Epithelial cell of proximal tubule (primary cell): ENCODE data around the gene SLC2A1. TPM values are rescaled to one million over a fixed set of nuclear protein-coding genes. Genes with fewer than 3 reads are reported as not detected.

ENCODE experiments used
- DNase-seq: peaks from one replicate; pipeline ENCODE4 v3.0.0-alpha.2; 2011; ENCODE audit warnings: low read depth
- H3K4me3 ChIP-seq: 2 replicates; pipeline ENCODE4 v1.5.1; 2011; ENCODE audit warnings: low read depth, mild to moderate bottlenecking, low read length
- CTCF ChIP-seq: conservative IDR thresholded peaks from 2 replicates; pipeline ENCODE4 v1.5.1; 2012; ENCODE audit warnings: low read depth, mild to moderate bottlenecking, low read length
- total RNA-seq: library from RNA; depleted of rRNA; stranded (reverse); fragments of >200 nt; gene quantifications from 2 replicates; pipeline ENCODE4 v1.2.3, GENCODE V29; 2015

The SLC2A1 gene
- total RNA-seq, 1 donor from 2014 or later = 598 TPM

GRCh38 chr1:42946120-42946898, 12.4 kb downstream of the SLC2A1 start:
- no peak for TF ChIP-seq CTCF
- DNase-seq = no peak
- no peak overlapping the region for H3K4me3 ChIP-seq

GRCh38 chr1:42945164-42945563, 13.5 kb downstream of the SLC2A1 start:
- H3K4me3 ChIP-seq = no peak overlapping the region
- TF ChIP-seq CTCF = no peak
- DNase-seq = no peak

GRCh38 chr1:42944246-42944928, 14.3 kb downstream of the SLC2A1 start:
- TF ChIP-seq CTCF = no peak
- no peak for DNase-seq
- H3K4me3 ChIP-seq = no peak overlapping the region

- no peak for TF ChIP-seq CTCF
- no peak for DNase-seq
- H3K4me3 ChIP-seq = no peak overlapping the region
Observed at GRCh38 chr1:42943728-42944127, 14.9 kb downstream of the SLC2A1 start.

- H3K4me3 ChIP-seq = no peak overlapping the region
- DNase-seq = no peak
- no peak for TF ChIP-seq CTCF
Observed at GRCh38 chr1:42943166-42943565, 15.5 kb downstream of the SLC2A1 start.

GRCh38 chr1:42942444-42942843, 16.2 kb downstream of the SLC2A1 start:
- H3K4me3 ChIP-seq = no peak overlapping the region

More at GRCh38 chr1:42942444-42942843, 16.2 kb downstream of the SLC2A1 start:
- DNase-seq = no peak
- TF ChIP-seq CTCF = no peak
